H54 (cell line): ENCODE measurements around the gene MORC3.
"Not testable (repeated sequence)": the region's sequence is repeated elsewhere in the genome, so short reads cannot be mapped to it uniquely, and the experiment has no call there.

Experiments used
- DNase-seq: peaks from one replicate; pipeline ENCODE4 v3.0.0; 2011; ENCODE audit warnings: low spot score, mixed read lengths; ENCODE audit not compliant: insufficient read length
- FAIRE-seq: peaks from 3 replicates; lab custom pipeline; 2011; peaks lifted over from hg19 to GRCh38; lab: Jason Lieb, UNC
- POLR2A ChIP-seq: IDR thresholded peaks from 2 replicates; pipeline ENCODE4 v1.6.1; 2011; ENCODE audit warnings: low read depth, mild to moderate bottlenecking, low read length

Gene MORC3

GRCh38 chr21:36316872-36317484, 3.0 kb upstream of the MORC3 start:
- DNase-seq: no peak
- FAIRE-seq: no peak
- TF ChIP-seq POLR2A: no peak

DNA sequence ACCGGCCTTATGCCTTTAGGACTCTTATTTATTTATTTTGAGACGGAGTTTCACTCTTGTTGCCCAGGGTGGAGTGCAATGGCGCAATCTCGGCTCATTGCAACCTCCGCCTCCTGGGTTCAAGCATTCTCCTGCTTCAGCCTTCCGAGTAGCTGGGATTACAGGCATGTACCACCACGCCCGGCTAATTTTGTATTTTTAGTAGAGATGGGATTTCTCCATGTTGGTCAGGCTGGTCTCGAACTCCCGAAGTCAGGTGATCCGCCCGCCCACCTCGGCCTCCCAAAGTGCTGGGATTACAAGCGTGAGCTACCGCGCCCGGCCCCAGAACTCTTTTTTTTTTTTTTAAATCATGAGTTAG, 611 bp upstream of the MORC3 start:
- FAIRE-seq, DNase-seq: not testable (repeated sequence)

DNA sequence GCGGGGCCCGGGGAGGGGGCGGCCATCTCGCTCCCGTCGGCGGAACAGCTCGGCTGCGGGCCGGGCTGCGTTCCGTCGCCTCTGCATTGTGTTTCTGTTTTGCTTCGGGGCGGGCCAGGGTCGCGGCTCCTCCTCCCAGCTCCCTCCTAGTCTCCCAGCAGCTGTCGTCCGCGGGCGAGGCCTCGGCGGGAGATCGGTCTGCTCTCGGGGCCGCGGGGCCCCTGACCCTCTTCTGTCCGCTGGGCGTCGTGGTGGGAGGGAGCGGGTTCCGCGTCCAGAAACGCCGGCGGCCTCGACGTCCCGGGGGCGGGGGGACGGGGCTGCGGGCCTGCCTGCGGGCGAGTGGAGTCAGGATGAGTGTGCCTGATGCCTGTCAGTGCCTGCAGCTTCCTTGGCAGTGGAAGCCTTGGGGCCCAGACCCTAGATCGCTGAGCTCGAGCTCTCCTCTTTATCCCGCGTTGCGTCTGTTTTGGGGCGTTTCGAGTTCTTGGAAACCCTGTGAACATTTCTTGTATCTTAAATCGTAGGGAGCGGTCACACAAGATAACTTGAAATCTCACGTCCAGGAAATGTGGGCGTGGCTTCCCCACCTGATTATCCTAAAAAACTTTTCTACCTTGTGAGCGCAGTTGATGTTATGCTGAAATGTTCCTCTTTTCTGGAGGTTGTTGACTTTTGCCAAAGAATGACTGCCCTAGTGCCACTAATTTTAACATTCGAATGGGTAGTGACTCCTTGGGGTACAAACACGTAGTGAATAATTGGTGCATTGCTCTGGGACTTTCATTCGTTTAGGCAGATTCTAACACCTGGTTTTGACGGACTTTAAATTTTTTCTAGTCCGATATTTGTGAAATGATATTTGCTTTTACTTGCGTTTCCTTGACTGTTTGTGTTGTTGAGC, 676 bp downstream of the MORC3 start:
- peak; percentile 43; the same call in 1 of the 2 replicates for TF ChIP-seq POLR2A

GRCh38 chr21:36321325-36322082, 1.5 kb downstream of the MORC3 start:
- no peak for TF ChIP-seq POLR2A
- FAIRE-seq (no peak), DNase-seq (no peak)

More for the DNA sequence above, 676 bp downstream of the MORC3 start:
- DNase-seq: peak; percentile 67
- no peak for FAIRE-seq

DNA sequence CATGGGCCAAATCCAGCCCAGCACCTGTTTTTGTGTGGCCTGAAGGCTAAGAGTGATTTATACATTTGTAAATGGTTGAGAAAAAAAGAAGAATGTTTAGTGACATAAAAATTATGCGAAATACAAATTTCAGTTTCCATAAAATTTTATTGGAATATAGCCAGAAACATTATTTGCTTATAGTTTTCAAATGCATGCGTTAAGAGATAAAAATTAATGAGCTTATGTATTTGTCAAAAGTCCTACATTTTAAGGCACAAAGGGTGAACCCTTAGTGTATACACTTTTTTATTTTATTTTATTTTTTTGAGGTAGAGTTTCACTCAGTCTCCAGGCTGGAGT, 2.1 kb downstream of the MORC3 start:
- no peak for FAIRE-seq
- TF ChIP-seq POLR2A: no peak
- DNase-seq: no peak

GRCh38 chr21:36323032-36323431, 3.0 kb downstream of the MORC3 start:
- no peak for TF ChIP-seq POLR2A
- FAIRE-seq (no peak), DNase-seq (no peak)

DNA sequence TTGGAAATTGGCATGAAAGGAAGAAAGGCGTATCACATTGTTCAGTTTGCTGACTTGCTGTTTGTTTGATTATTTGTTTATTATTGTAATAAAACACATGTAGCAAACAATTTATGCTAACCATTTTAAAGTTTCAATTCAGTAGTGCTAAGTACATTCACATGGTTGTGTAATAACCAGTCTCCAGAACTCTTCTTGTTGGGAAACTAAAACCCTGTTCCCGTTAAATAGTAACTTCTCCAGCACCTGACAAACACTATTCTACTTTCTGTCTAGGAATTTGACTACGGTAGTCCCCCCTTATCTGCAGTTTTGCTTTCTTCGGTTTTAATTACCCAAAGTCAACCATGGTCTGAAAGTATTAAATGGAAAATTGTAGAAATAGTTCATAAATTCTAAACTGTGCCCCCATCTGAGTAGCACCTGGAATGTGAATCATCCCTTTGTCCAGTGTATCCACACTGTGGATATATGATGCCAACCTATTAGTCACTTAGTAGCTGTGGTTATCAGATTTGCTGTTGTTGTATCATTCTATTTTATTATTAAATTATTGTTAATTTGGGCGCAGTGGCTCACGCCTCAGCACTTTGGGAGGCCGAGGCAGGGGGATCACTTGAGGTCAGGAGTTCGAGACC, 5.5 kb downstream of the MORC3 start:
- no peak for DNase-seq
- no peak for FAIRE-seq
- TF ChIP-seq POLR2A: no peak

GRCh38 chr21:36330904-36331303, 10.9 kb downstream of the MORC3 start:
- TF ChIP-seq POLR2A: no peak
- FAIRE-seq (no peak), DNase-seq (no peak)

- FAIRE-seq (peak; percentile 84), DNase-seq (no peak)
- TF ChIP-seq POLR2A: no peak
Observed at GRCh38 chr21:36337099-36337509, 17.1 kb downstream of the MORC3 start.

GRCh38 chr21:36338975-36339374, 19.0 kb downstream of the MORC3 start:
- no peak for TF ChIP-seq POLR2A
- DNase-seq (no peak), FAIRE-seq (no peak)

GRCh38 chr21:36342581-36342980, 22.6 kb downstream of the MORC3 start:
- not testable (repeated sequence) for DNase-seq, FAIRE-seq

- FAIRE-seq (no peak), DNase-seq (no peak)
- no peak for TF ChIP-seq POLR2A
Observed at GRCh38 chr21:36344931-36345330, 24.9 kb downstream of the MORC3 start.

- no peak for DNase-seq
- no peak for TF ChIP-seq POLR2A
- no peak for FAIRE-seq
Observed at GRCh38 chr21:36347278-36347961, 27.4 kb downstream of the MORC3 start.
